ENCODE data around the gene ALG2. TPM values are rescaled to one million over a fixed set of nuclear protein-coding genes. Genes with fewer than 3 reads are reported as not detected.

ALG2 gene
- total RNA-seq, 2 experiments from 2014 or later: 18.1 to 19.9 TPM

DNA sequence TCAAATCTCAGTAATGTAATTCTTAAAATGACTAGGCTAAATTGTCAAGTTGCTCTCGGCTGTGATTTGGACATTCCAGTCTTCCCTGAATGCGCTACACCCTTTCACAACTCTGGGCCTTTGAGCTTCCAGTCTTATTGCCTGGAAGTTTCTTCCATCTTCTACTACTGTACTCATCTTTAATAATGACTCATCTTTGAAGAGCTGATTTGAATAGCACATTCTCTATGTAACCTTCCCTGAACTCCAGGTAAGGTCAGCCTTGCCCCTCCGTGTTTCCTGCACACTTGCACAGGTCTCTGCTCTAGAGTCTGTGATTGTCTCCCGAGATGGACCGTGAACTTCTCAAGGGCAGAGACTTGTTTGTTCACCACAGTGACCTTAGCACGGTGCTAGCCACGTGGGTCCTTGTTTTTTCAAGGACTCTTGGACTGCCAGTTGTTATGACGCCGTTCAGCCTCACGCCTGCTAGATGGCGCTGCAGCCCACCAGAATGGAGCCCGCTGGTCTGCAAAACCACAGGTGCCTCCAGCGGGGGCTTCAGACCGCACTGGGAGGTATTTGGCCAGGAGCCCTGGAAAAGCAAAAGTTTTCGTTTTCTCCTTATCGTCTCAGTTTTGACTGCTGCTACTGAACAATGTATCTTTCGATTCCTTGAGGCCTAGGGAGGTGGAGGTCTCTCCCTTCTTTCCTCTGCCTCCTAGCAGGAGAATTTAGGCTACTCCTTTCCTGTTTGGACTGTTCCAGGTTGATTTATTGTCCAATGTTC lies 44.7 kb upstream of the ALG2 start:
- DNase-seq (peak; percentile 14 to 72 (median 42)), ATAC-seq (ENCODE audit: poor library complexity) (peak; percentile 41)
- H3K27ac ChIP-seq (ENCODE audit: low read depth in 1 of 2, low read length in 2 of 2): no peak overlapping the region
- H3K4me3 ChIP-seq (ENCODE audit: low read length): no peak overlapping the region
- Mint-ChIP-seq H3K4me1 (ENCODE audit: low read depth) (peaks cover 11% of the 10 kb centered on the region), H3K36me3 (ENCODE audit: low read depth) (no peaks in the 10 kb centered on the region), H3K4me3 (no peak overlapping the region), H3K9me3 (no peaks in the 10 kb centered on the region), H3K27ac (no peak overlapping the region), H3K27me3 (peaks cover 9% of the 10 kb centered on the region)
- ChIA-PET CTCF (interaction anchor here (1.1 kb wide), 1 partner anchor 950 kb away, joined by 3 read pairs; no protein-coding TSS in a partner anchor), POLR2A (no interaction called here)
- no peaks in the 10 kb centered on the region for H3K27me3 ChIP-seq (ENCODE audit: control insufficient read depth in 1 of 2, insufficient read depth in 2 of 2, low read length in 2 of 2)
- peaks cover 7% of the 10 kb centered on the region for H3K4me1 ChIP-seq (ENCODE audit: insufficient read depth, low read length)
- TF ChIP-seq, protein P1, sequence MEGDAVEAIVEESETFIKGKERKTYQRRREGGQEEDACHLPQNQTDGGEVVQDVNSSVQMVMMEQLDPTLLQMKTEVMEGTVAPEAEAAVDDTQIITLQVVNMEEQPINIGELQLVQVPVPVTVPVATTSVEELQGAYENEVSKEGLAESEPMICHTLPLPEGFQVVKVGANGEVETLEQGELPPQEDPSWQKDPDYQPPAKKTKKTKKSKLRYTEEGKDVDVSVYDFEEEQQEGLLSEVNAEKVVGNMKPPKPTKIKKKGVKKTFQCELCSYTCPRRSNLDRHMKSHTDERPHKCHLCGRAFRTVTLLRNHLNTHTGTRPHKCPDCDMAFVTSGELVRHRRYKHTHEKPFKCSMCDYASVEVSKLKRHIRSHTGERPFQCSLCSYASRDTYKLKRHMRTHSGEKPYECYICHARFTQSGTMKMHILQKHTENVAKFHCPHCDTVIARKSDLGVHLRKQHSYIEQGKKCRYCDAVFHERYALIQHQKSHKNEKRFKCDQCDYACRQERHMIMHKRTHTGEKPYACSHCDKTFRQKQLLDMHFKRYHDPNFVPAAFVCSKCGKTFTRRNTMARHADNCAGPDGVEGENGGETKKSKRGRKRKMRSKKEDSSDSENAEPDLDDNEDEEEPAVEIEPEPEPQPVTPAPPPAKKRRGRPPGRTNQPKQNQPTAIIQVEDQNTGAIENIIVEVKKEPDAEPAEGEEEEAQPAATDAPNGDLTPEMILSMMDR (IDR thresholded peaks at IDR 0.05): peak; percentile 81
- no peaks in the 10 kb centered on the region for H3K36me3 ChIP-seq (ENCODE audit: insufficient read depth, low read length)
- no peaks in the 10 kb centered on the region for H3K9me3 ChIP-seq (ENCODE audit: control insufficient read depth in 1 of 2, insufficient read depth in 1 of 2, low read length in 2 of 2)
- intact Hi-C loops (cut with DNase I, micrococcal nuclease): loop anchor here (1.0 to 10.0 kb wide), 2 partner anchors 745 to 758 kb away; no protein-coding TSS in a partner anchor

DNA sequence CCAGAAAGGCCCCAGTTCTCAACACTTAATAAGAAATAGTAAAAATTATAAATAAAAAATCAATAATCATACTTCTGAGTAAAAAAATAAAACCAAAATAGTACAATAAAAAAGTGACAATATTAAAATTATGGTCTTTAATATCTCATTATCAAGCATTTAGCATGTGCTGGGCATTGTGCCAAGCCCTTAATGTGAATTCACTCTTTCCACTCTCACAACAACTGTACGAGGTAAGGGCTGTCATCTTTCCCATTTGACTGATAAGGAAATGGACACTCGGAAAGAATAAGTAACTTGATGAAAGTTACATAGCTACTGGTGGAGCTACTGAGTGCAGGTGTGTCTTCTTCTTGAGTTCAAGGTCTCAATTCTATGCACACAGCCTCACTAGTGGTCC lies 43.9 kb upstream of the ALG2 start:
- Histone ChIP-seq H3K27ac (ENCODE audit: low read depth in 1 of 2, low read length in 2 of 2) (no peak overlapping the region), H3K27me3 (ENCODE audit: control insufficient read depth in 1 of 2, insufficient read depth in 2 of 2, low read length in 2 of 2) (no peaks in the 10 kb centered on the region), H3K4me3 (ENCODE audit: low read length) (no peak overlapping the region), H3K36me3 (ENCODE audit: insufficient read depth, low read length) (no peaks in the 10 kb centered on the region), H3K9me3 (ENCODE audit: control insufficient read depth in 1 of 2, insufficient read depth in 1 of 2, low read length in 2 of 2) (no peaks in the 10 kb centered on the region), H3K4me1 (ENCODE audit: insufficient read depth, low read length) (peaks cover 7% of the 10 kb centered on the region)
- POLR2A ChIA-PET: no interaction called here
- H3K27me3 Mint-ChIP-seq: peaks cover 4% of the 10 kb centered on the region
- H3K9me3 Mint-ChIP-seq: no peaks in the 10 kb centered on the region
- intact Hi-C loops (cut with DNase I, micrococcal nuclease): loop anchor here (1.0 to 10.0 kb wide), 2 partner anchors 746 to 759 kb away; no protein-coding TSS in a partner anchor
- TF ChIP-seq, protein P1 (IDR thresholded peaks at IDR 0.05): no peak
- H3K4me3 Mint-ChIP-seq: no peak overlapping the region
- CTCF ChIA-PET: interaction anchor here (1.1 kb wide), 1 partner anchor 951 kb away, joined by 3 read pairs; no protein-coding TSS in a partner anchor
- DNase-seq (no peak), ATAC-seq (ENCODE audit: poor library complexity) (no peak)
- H3K36me3 Mint-ChIP-seq (ENCODE audit: low read depth): no peaks in the 10 kb centered on the region
- H3K4me1 Mint-ChIP-seq (ENCODE audit: low read depth): peaks cover 11% of the 10 kb centered on the region
- H3K27ac Mint-ChIP-seq: no peak overlapping the region

DNA sequence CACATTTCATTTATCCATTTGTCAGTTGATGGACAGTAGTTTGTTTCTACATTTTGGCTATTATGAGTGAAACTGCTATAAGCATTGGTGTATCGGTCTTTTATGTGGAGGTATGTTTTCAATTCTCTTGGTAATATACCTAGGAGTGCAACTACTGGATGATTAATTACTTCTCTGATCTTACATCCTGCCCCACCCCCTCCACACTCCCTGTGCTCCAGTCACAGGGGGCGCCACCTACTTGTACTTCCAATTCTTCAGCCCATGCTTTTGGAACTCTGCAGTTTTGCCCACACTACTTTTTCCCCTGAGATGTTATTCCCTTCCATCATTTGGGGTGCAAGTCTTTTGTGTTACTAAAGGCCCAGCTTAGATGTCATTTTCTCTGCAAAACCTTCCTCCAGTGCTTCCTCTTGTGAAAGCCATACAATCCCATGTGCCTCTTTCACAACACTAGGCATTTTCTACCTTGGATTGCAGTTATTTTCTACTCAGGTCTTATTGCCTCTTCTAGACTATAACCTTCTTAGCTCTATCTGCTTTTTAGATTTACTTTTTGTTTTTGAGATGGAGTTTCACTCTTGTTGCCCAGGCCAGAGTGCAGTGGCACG lies 42.4 kb upstream of the ALG2 start:
- no peaks in the 10 kb centered on the region for H3K27me3 ChIP-seq (ENCODE audit: control insufficient read depth in 1 of 2, insufficient read depth in 2 of 2, low read length in 2 of 2)
- no peaks in the 10 kb centered on the region for H3K9me3 Mint-ChIP-seq
- no peaks in the 10 kb centered on the region for H3K27me3 Mint-ChIP-seq
- no peaks in the 10 kb centered on the region for H3K9me3 ChIP-seq (ENCODE audit: control insufficient read depth in 1 of 2, insufficient read depth in 1 of 2, low read length in 2 of 2)
- ChIA-PET CTCF (no interaction called here), POLR2A (no interaction called here)
- H3K4me3 Mint-ChIP-seq: no peak overlapping the region
- no peak for ATAC-seq (ENCODE audit: poor library complexity)
- TF ChIP-seq, protein P1 (IDR thresholded peaks at IDR 0.05): no peak
- no peaks in the 10 kb centered on the region for H3K36me3 Mint-ChIP-seq (ENCODE audit: low read depth)
- H3K4me1 ChIP-seq (ENCODE audit: insufficient read depth, low read length): peaks cover 15% of the 10 kb centered on the region
- peaks cover 21% of the 10 kb centered on the region for H3K4me1 Mint-ChIP-seq (ENCODE audit: low read depth)
- no peak overlapping the region for H3K27ac Mint-ChIP-seq
- DNase-seq: peak in 1 of 14 experiments; percentile 13
- intact Hi-C loops (cut with DNase I, micrococcal nuclease): loop anchor here in 1 of 2 experiments (10.0 kb wide), 1 partner anchor 761 kb away; no protein-coding TSS in a partner anchor
- no peak overlapping the region for H3K27ac ChIP-seq (ENCODE audit: low read depth in 1 of 2, low read length in 2 of 2)
- H3K36me3 ChIP-seq (ENCODE audit: insufficient read depth, low read length): no peaks in the 10 kb centered on the region
- H3K4me3 ChIP-seq (ENCODE audit: low read length): no peak overlapping the region

All from CD4-positive, alpha-beta T cell (primary cell).